ENCODE results near the gene CHPF2.

GRCh38 chr7:151243045-151243349, 10.7 kb downstream of the CHPF2 start:
- no peak for TF ChIP-seq POLR2A (IDR thresholded peaks at IDR 0.05)
- TF ChIP-seq, protein P1, sequence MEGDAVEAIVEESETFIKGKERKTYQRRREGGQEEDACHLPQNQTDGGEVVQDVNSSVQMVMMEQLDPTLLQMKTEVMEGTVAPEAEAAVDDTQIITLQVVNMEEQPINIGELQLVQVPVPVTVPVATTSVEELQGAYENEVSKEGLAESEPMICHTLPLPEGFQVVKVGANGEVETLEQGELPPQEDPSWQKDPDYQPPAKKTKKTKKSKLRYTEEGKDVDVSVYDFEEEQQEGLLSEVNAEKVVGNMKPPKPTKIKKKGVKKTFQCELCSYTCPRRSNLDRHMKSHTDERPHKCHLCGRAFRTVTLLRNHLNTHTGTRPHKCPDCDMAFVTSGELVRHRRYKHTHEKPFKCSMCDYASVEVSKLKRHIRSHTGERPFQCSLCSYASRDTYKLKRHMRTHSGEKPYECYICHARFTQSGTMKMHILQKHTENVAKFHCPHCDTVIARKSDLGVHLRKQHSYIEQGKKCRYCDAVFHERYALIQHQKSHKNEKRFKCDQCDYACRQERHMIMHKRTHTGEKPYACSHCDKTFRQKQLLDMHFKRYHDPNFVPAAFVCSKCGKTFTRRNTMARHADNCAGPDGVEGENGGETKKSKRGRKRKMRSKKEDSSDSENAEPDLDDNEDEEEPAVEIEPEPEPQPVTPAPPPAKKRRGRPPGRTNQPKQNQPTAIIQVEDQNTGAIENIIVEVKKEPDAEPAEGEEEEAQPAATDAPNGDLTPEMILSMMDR (IDR thresholded peaks at IDR 0.05), result no peak
